ENCODE data around the gene TMBIM1.

- no peak for TF ChIP-seq CTCF (IDR thresholded peaks at IDR 0.05; ENCODE audit: low read depth, low read length)
- no peak for TF ChIP-seq POLR2A (IDR thresholded peaks at IDR 0.05; ENCODE audit: extremely low read depth, insufficient read length)
Measured at GRCh38 chr2:218229239-218229638, 63.1 kb downstream of the TMBIM1 start.

All from NB4 (cell line).